ENCODE data around the gene HEPHL1.

GRCh38 chr11:94032066-94032465, 10.9 kb downstream of the HEPHL1 start:
- TF ChIP-seq CTCF (IDR thresholded peaks at IDR 0.05; ENCODE audit: low read depth, low read length): no peak
- TF ChIP-seq EZH2phosphoT487 (IDR thresholded peaks at IDR 0.05; ENCODE audit: low read depth): no peak
